Pulmonary artery endothelial cell (primary cell): ENCODE data around the gene TMEM250. TPM values are rescaled to one million over a fixed set of nuclear protein-coding genes. Genes with fewer than 3 reads are reported as not detected.

Source experiments
- DNase-seq: peaks from one replicate; pipeline ENCODE4 v3.0.0-alpha.2; 2011; ENCODE audit warnings: low read depth, low spot score
- total RNA-seq: library from RNA; depleted of rRNA; stranded (reverse); fragments of >200 nt; gene quantifications from 2 replicates; pipeline ENCODE4 v1.2.3, GENCODE V29; 2014

Gene TMEM250
- total RNA-seq, 1 donor from 2014 or later = 72.3 TPM

GRCh38 chr9:136095070-136096058 is 23.3 kb downstream of the TMEM250 start, which contains the start of gene NACC2:
TSS of gene NACC2 (minus strand) at chr9:136095289. CDS start at chr9:136050521, 44,768 bp downstream.
- DNase-seq = no peak

- DNase-seq = no peak
Measured at GRCh38 chr9:136093995-136094881, 24.4 kb downstream of the TMEM250 start.

GRCh38 chr9:136093346-136093986 is 25.2 kb downstream of the TMEM250 start:
- DNase-seq = no peak

- DNase-seq = no peak
Measured at GRCh38 chr9:136092741-136093140, 25.9 kb downstream of the TMEM250 start.

GRCh38 chr9:136092353-136092650 is 26.4 kb downstream of the TMEM250 start:
- DNase-seq = no peak

- no peak for DNase-seq
Measured at GRCh38 chr9:136091582-136092352, 26.9 kb downstream of the TMEM250 start.

- no peak for DNase-seq
Measured at GRCh38 chr9:136090768-136091581, 27.7 kb downstream of the TMEM250 start.

GRCh38 chr9:136090056-136090735 is 28.5 kb downstream of the TMEM250 start:
- no peak for DNase-seq

GRCh38 chr9:136089697-136090045 is 29.0 kb downstream of the TMEM250 start:
- DNase-seq = no peak

- no peak for DNase-seq
Measured at GRCh38 chr9:136088939-136089696, 29.6 kb downstream of the TMEM250 start.

GRCh38 chr9:136088481-136088938 is 30.2 kb downstream of the TMEM250 start:
- DNase-seq = no peak

GRCh38 chr9:136087741-136088480 is 30.8 kb downstream of the TMEM250 start:
- DNase-seq = no peak

- DNase-seq = no peak
Measured at GRCh38 chr9:136086951-136087740, 31.5 kb downstream of the TMEM250 start.

GRCh38 chr9:136086213-136086881 is 32.3 kb downstream of the TMEM250 start:
- DNase-seq = no peak

GRCh38 chr9:136085815-136086212 is 32.9 kb downstream of the TMEM250 start:
- DNase-seq = no peak
